Liver (tissue), 9 donors: ENCODE data around the gene USP33. TPM values are rescaled to one million over a fixed set of nuclear protein-coding genes. Genes with fewer than 3 reads are reported as not detected.

Experiments
- DNase-seq: peaks from one replicate; pipeline ENCODE4 v3.0.0-alpha.2; 2017; ENCODE audit warnings: low spot score
- H3K27ac ChIP-seq, 2 donors: one replicate each; pipeline ENCODE4 v1.7.0; 2013; ENCODE audit warnings: inconsistent platforms in 2 of 2, low read length in 2 of 2, control low read depth in 1 of 2, low read depth in 1 of 2, mild to moderate bottlenecking in 1 of 2
- H3K27me3 ChIP-seq, 4 donors: one replicate each; pipeline versions ENCODE4 v1.6.1 to v1.7.0; 2013; ENCODE audit warnings: low read length in 3 of 4, inconsistent platforms in 1 of 4, mild to moderate bottlenecking in 1 of 4, moderate library complexity in 1 of 4; ENCODE audit not compliant: control insufficient read depth in 4 of 4, insufficient read depth in 4 of 4
- H3K36me3 ChIP-seq, 4 donors: one replicate each; pipeline versions ENCODE4 v1.6.1 to v1.7.0; 2013; ENCODE audit warnings: low read length in 3 of 4, mild to moderate bottlenecking in 3 of 4, low read depth in 1 of 4, moderate library complexity in 1 of 4; ENCODE audit not compliant: control insufficient read depth in 4 of 4, insufficient read depth in 3 of 4
- H3K4me1 ChIP-seq, 4 donors: one replicate each; pipeline versions ENCODE4 v1.6.1 to v1.7.0; 2013; ENCODE audit warnings: low read length in 3 of 4, mild to moderate bottlenecking in 3 of 4, moderate library complexity in 1 of 4; ENCODE audit not compliant: control insufficient read depth in 4 of 4, insufficient read depth in 4 of 4
- H3K4me3 ChIP-seq, 3 donors: one replicate each; pipeline versions ENCODE4 v1.6.1 to v1.7.0; 2013; ENCODE audit warnings: low read length in 3 of 3, control low read depth in 1 of 3, low read depth in 1 of 3, mild to moderate bottlenecking in 1 of 3
- H3K9ac ChIP-seq, 2 donors: one replicate each; pipeline ENCODE4 v1.7.0; 2013; ENCODE audit warnings: low read length in 2 of 2, mild to moderate bottlenecking in 2 of 2, moderate library complexity in 2 of 2, control low read depth in 1 of 2, low read depth in 1 of 2
- H3K9me3 ChIP-seq, 4 donors: one replicate each; pipeline versions ENCODE4 v1.6.1 to v1.7.0; 2013; ENCODE audit warnings: low read length in 3 of 4; ENCODE audit not compliant: control insufficient read depth in 4 of 4
- ATF3 ChIP-seq: IDR thresholded peaks from 2 replicates; pipeline ENCODE4 v1.6.1; 2016; ENCODE audit warnings: antibody characterized with exemption
- CTCF ChIP-seq: fragments of 150-350 bp; IDR thresholded peaks from 2 replicates; pipeline ENCODE4 v1.5.1; 2017; ENCODE audit warnings: improper control_type of control experiment, low read depth, low read length; ENCODE audit not compliant: missing input control
- EGR1 ChIP-seq, 2 donors: IDR thresholded peaks; 2 replicates each; pipeline ENCODE4 v1.6.1; 2016 to 2018; ENCODE audit warnings: antibody characterized with exemption in 2 of 2, low read depth in 2 of 2
- FOXA1 ChIP-seq: IDR thresholded peaks from 2 replicates; pipeline ENCODE4 v1.6.1; 2016; ENCODE audit warnings: antibody characterized with exemption
- FOXA2 ChIP-seq: IDR thresholded peaks from 2 replicates; pipeline ENCODE4 v1.6.1; 2016; ENCODE audit warnings: antibody characterized with exemption
- GABPA ChIP-seq, 2 donors: IDR thresholded peaks in 1 of 2; conservative IDR thresholded peaks in 1 of 2; 2 replicates each; pipeline ENCODE4 v1.6.1; 2016; ENCODE audit warnings: antibody characterized with exemption in 2 of 2, mild to moderate bottlenecking in 1 of 2, moderate library complexity in 1 of 2
- HNF4A ChIP-seq, 2 donors: conservative IDR thresholded peaks; 2 replicates each; pipeline ENCODE4 v1.6.1; 2016; ENCODE audit warnings: antibody characterized with exemption in 2 of 2, mild to moderate bottlenecking in 2 of 2
- HNF4G ChIP-seq: IDR thresholded peaks from 2 replicates; pipeline ENCODE4 v1.6.1; 2016; ENCODE audit warnings: antibody characterized with exemption
- JUND ChIP-seq, 2 donors: IDR thresholded peaks; 2 replicates each; pipeline ENCODE4 v1.6.1; 2016; ENCODE audit warnings: antibody characterized with exemption in 2 of 2
- MAX ChIP-seq: IDR thresholded peaks from 2 replicates; pipeline ENCODE4 v1.6.1; 2016; ENCODE audit warnings: antibody characterized with exemption
- NR2F2 ChIP-seq: IDR thresholded peaks from 2 replicates; pipeline ENCODE4 v1.6.1; 2016; ENCODE audit warnings: antibody characterized with exemption
- RAD21 ChIP-seq, 2 donors: IDR thresholded peaks; 2 replicates each; pipeline ENCODE4 v1.6.1; 2016; ENCODE audit warnings: antibody characterized with exemption in 2 of 2, mild to moderate bottlenecking in 2 of 2
- REST ChIP-seq: IDR thresholded peaks from 2 replicates; pipeline ENCODE4 v1.6.1; 2016; ENCODE audit warnings: antibody characterized with exemption, mild to moderate bottlenecking
- RXRA ChIP-seq, 2 donors: IDR thresholded peaks; 2 replicates each; pipeline ENCODE4 v1.6.1; 2017 to 2018; ENCODE audit warnings: antibody characterized with exemption in 2 of 2, mild to moderate bottlenecking in 1 of 2
- SP1 ChIP-seq: IDR thresholded peaks from 2 replicates; pipeline ENCODE4 v1.6.1; 2018; ENCODE audit warnings: antibody characterized with exemption, mild to moderate bottlenecking
- TAF1 ChIP-seq: conservative IDR thresholded peaks from 2 replicates; pipeline ENCODE4 v1.6.1; 2016; ENCODE audit warnings: antibody characterized with exemption, mild to moderate bottlenecking
- YY1 ChIP-seq: IDR thresholded peaks from 2 replicates; pipeline ENCODE4 v1.6.1; 2016; ENCODE audit warnings: antibody characterized with exemption, mild to moderate bottlenecking
- ZBTB33 ChIP-seq: IDR thresholded peaks from 2 replicates; pipeline ENCODE4 v1.6.1; 2016; ENCODE audit warnings: antibody characterized with exemption
- WGBS: extraction: QIAGEN DNeasy Blood & Tissue Kit; methylation state at CpG from one replicate; pipeline ENCODE4 v1.1.7; 2013; 5-methylcytosine and 5-hydroxymethylcytosine counted together
- polyA plus RNA-seq, 2 donors: library from polyadenylated mRNA; stranded (reverse) in 1 of 2; unstranded in 1 of 2; fragments of 200-250 nt in 1 of 2; fragments of >200 nt in 1 of 2; fragmentation: Nextera tagmentation in 1 of 2; extraction: Ambion mirVana in 1 of 2; gene quantifications; one replicate each; pipeline versions ENCODE4 v1.2.1 to v1.2.3, GENCODE V29; 2013 to 2015
- total RNA-seq, 2 donors: library from RNA; depleted of rRNA; stranded (reverse); fragments of >200 nt; gene quantifications; one replicate each; pipeline ENCODE4 v1.2.3, GENCODE V29; 2014
- donor health status: healthy.
- donor health status: healthy.
- donor health status: healthy.
- donor health status: healthy.
- donor health status: healthy.

Gene USP33
- total RNA-seq (10 to 100 TPM; 39.9 to 50.5 TPM), polyA plus RNA-seq (10 to 100 TPM in 1 of 2 donors, 1 to 10 TPM in 1; 9.2 to 16.6 TPM)

- DNase-seq: peak; percentile 98
Measured at GRCh38 chr1:77759071-77760028, at the start of gene USP33. TSS of gene USP33 (minus strand) at chr1:77759852. CDS start at chr1:77741697, 18,155 bp downstream.

More at GRCh38 chr1:77759071-77760028, at the start of gene USP33:
- H3K4me1 ChIP-seq: peaks cover 4 to 36% (median 10%) of the 10 kb centered on the region in 4 donors
- H3K27ac ChIP-seq: peak within 1 kb of the TSS; percentile 91
- H3K27me3 ChIP-seq: no peaks in the 10 kb centered on the region
- under 1% methylated on average over 79 of the region's 79 CpGs for WGBS
- H3K9me3 ChIP-seq: no peaks in the 10 kb centered on the region
- no peaks in the 10 kb centered on the region for H3K36me3 ChIP-seq
- H3K9ac ChIP-seq: peak within 1 kb of the TSS; percentile 94 to 96
- TF ChIP-seq TAF1 (no peak), FOXA1 (no peak), MAX (no peak), CTCF (no peak), JUND (IDR thresholded peaks at IDR 0.05) (no peak), FOXA2 (no peak), ATF3 (no peak), GABPA (IDR thresholded peaks at IDR 0.05 in 1 of 2, conservative IDR thresholded peaks at IDR 0.05 in 1 of 2) (peak; percentile 49 to 82), RAD21 (IDR thresholded peaks at IDR 0.05) (peak in 1 of 2 donors; percentile 9), RXRA (IDR thresholded peaks at IDR 0.05) (peak in 1 of 2 donors; percentile 3), HNF4A (conservative IDR thresholded peaks at IDR 0.05) (peak in 1 of 2 donors; percentile 38), YY1 (peak; percentile 28), NR2F2 (no peak), SP1 (peak; percentile 50), EGR1 (IDR thresholded peaks at IDR 0.05; ENCODE audit: low read depth in 2 of 2) (no peak), HNF4G (no peak), ZBTB33 (no peak), REST (peak; percentile 49)
- H3K4me3 ChIP-seq: peak within 1 kb of the TSS; percentile 84 to 99 (median 96)
